GM18868 (cell line): ENCODE data around the gene COX7B.
"Not testable (repeated sequence)": the region's sequence is repeated elsewhere in the genome, so short reads cannot be mapped to it uniquely, and the experiment has no call there.

Experiments used
- ATAC-seq: cut with Tn5 transposase; IDR thresholded peaks from one replicate; pipeline ENCODE4 v1.9.1; 2021; ENCODE audit warnings: mild to moderate bottlenecking, moderate library complexity; ENCODE audit not compliant: unreplicated experiment

The COX7B gene

DNA sequence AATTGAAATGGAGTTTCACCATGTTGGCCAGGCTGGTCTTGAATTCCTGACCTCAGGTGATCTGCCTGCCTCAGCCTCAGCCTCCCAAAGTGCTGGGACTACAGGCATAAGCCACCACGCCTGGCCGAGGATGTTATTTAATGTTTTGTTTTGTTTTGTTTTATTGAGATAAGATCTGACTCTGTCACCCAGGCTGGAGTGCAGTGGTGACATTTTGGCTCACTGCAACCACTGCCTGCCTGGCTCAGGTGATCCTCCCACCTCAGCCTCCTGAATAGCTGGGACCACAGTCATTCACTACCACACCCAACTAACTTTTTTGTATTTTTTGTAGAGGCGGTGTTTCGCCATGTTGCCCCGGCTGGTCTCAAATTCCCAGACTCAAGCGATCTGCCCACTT lies 45.8 kb downstream of the COX7B start:
- not testable (repeated sequence) for ATAC-seq

DNA sequence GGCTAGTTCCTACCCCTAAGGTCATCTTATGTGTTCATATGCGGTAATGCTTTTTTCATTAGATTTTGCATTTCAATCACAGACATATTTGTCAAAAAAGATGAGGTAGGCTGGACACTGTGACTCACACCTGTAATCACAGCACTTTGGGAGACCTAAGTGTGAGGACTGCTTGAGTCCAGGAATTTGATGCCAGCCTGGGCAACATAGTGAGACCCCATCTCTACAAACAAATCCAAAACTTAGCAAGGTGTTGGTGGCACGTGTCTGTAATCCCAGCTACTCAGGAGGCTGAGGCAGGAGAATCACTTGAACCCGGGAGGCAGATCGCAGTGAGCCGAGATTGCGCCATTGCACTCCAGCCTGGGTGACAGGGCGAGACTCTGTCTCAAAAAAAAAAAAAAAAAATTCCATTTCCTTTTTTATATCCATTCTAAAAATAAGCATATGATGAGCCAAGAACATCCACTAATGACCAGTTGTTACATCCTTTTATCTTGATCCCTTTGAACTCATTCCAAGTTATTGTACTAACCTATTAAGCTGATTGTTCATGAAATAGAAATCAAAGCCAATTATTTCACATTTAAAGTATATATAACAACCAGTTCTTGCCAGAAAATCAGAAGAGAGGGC lies 46.8 kb downstream of the COX7B start:
- no peak for ATAC-seq

DNA sequence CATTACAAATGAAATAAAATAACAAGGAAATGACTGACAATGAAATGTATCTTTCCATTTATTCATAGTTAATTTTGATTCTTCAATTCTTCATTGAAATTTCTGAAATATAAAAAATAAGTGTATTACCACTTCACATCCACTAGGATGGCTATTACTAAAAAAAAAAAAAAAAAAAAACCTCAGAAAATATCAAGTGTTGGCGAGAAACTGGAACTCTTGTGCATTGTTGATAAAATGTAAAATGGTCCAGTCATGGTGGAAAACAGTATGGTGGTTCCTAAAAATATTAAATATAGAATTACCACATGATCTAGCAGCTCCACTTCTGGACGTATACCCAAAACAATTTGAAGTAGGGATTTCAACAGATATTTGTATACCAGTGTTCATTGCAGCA lies 47.3 kb downstream of the COX7B start:
- ATAC-seq: no peak

DNA sequence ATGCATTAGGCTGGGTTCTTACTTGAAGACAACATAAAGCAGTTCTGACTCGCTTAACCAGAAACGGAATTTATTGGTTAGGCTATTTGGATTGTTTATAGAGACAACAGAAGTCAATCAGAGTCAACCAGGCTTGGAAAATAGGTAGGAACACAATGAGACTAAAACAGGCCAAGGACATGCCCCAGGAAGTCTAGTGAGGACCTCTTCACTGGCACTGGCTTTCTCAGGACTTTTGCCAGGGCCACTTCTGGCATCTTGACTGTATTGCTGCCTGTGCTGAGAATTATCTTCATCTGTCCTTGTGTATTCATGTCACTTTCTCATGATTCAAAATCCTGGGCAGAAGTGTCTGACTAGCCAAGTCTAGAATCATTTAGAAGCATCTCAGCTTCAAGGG lies 50.6 kb downstream of the COX7B start:
- no peak for ATAC-seq

DNA sequence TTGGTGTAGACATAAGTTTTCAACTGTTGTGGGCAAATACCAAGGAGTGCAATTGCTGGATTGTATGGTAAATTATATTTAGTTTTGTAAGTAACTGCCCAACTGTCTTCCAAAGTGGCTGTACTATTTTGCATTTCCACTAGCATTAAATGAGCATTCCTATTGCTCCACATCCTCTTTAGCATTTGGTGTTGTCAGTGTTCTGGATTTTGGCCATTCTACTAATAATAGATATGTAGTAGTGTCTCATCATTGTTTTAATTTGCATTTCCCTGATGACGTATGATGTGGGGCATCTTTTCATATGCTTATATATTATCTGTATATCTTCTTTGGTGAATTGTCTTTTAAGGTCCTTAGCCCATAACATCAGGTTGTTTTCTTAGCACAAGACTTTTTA lies 52.9 kb downstream of the COX7B start:
- no peak for ATAC-seq

DNA sequence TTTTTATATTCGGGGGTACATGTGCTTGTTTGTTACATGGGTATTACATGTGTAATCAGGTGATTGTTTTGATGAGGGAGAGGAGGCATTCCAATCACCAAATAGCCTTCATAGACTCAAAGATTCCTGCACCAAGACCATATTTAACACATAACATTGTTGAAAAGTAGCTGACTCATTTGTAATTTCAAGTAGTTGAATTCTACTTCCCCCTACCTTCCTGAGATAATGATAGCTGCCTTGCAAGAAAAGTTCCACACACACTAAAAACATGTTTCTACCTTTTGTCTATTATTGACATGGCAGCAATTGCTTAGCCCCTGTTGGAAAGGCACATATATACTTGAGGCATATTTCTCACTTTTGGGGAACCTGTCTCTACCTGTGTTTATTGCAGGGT lies 54.0 kb downstream of the COX7B start:
- ATAC-seq: no peak

DNA sequence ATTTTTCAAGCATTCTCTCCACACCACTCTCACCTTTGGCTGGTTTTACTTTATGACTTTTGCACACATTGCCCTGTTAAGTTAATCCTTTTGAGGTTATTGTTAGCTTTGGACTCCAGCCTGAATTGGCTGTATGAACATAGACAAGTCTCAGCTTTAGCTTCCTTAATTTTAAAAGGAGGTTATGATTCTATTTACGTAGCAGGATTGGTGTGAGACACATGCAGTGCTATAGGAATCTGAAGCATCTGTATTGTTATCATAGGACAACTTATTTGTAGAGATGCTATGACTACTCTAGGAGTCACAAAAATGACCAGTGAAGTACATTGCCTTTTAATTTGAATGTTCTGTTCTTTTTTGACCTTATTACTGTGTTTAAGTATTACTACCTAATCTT lies 54.4 kb downstream of the COX7B start:
- ATAC-seq: no peak
